Neural cell (in vitro differentiated cells): ENCODE measurements around the gene RASAL1. TPM values are rescaled to one million over a fixed set of nuclear protein-coding genes. Genes with fewer than 3 reads are reported as not detected.
"Not testable (repeated sequence)": the region's sequence is repeated elsewhere in the genome, so short reads cannot be mapped to it uniquely, and the experiment has no call there.

ENCODE experiments used
- H2AFZ ChIP-seq: fragments of 200-600, 300-800 bp; sonication (generic), shearing (Covaris generic); 2 replicates; pipeline ENCODE4 v1.6.0; 2014; ENCODE audit warnings: low read depth, mild to moderate bottlenecking, antibody characterized with exemption, low read length, moderate library complexity
- H3F3A ChIP-seq: fragments of 200-600 bp; shearing (Covaris generic); 2 replicates; pipeline ENCODE4 v1.6.1; 2016; ENCODE audit warnings: mild to moderate bottlenecking, moderate library complexity, mixed read lengths, antibody characterized with exemption, low read length; ENCODE audit not compliant: insufficient read depth, poor library complexity, severe bottlenecking
- H3K27ac ChIP-seq: fragments of 200-600, 300-800 bp; sonication (generic), shearing (Covaris generic); 2 replicates; pipeline ENCODE4 v1.5.1; 2014; ENCODE audit warnings: mild to moderate bottlenecking, low read length, moderate library complexity
- H3K27me3 ChIP-seq: fragments of 300-800, 200-600 bp; sonication (generic), shearing (Covaris generic); 2 replicates; pipeline ENCODE4 v1.6.0; 2014; ENCODE audit warnings: mild to moderate bottlenecking, low read depth, low read length, moderate library complexity; ENCODE audit not compliant: insufficient read depth
- H3K36me3 ChIP-seq: fragments of 300-800, 200-600 bp; sonication (generic), shearing (Covaris generic); 2 replicates; pipeline ENCODE4 v1.5.1; 2014; ENCODE audit warnings: mild to moderate bottlenecking, antibody characterized with exemption, low read length, moderate library complexity; ENCODE audit not compliant: insufficient read depth
- H3K4me2 ChIP-seq: fragments of 300-800, 200-600 bp; sonication (generic), shearing (Covaris generic); 2 replicates; pipeline ENCODE4 v1.6.0; 2014; ENCODE audit warnings: mild to moderate bottlenecking, low read length
- H3K4me3 ChIP-seq: fragments of 300-800, 200-600 bp; sonication (generic), shearing (Covaris generic); 2 replicates; pipeline ENCODE4 v1.5.1; 2014; ENCODE audit warnings: mild to moderate bottlenecking, low read length, moderate library complexity
- H3K79me2 ChIP-seq: fragments of 200-600 bp; shearing (Covaris generic); replicated peaks from 2 replicates; pipeline ENCODE4 v1.6.0; 2014; ENCODE audit warnings: mild to moderate bottlenecking, low read length, moderate library complexity; ENCODE audit not compliant: insufficient read depth
- H3K9ac ChIP-seq: fragments of 300-800, 200-600 bp; sonication (generic), shearing (Covaris generic); 2 replicates; pipeline ENCODE4 v1.6.1; 2016; ENCODE audit warnings: mild to moderate bottlenecking, low read length, mixed read lengths
- H3K9me2 ChIP-seq: fragments of 200-600 bp; shearing (Covaris generic); 2 replicates; pipeline ENCODE4 v1.6.1; 2016; ENCODE audit warnings: mild to moderate bottlenecking, low read length, mixed read lengths; ENCODE audit not compliant: insufficient read depth
- H3K9me3 ChIP-seq: fragments of 200-600, 300-800 bp; sonication (generic), shearing (Covaris generic); 2 replicates; pipeline ENCODE4 v1.6.1; 2016; ENCODE audit warnings: mild to moderate bottlenecking, mixed run types, low read length, moderate library complexity, mixed read lengths
- H4K20me1 ChIP-seq: fragments of 200-600 bp; shearing (Covaris generic); 2 replicates; pipeline ENCODE4 v1.6.1; 2016; ENCODE audit warnings: mild to moderate bottlenecking, mixed run types; ENCODE audit not compliant: insufficient read depth
- CTCF ChIP-seq: fragments of 450-650 bp; IDR thresholded peaks from 2 replicates; pipeline ENCODE4 v1.5.1; 2014; ENCODE audit warnings: antibody characterized with exemption, mild to moderate bottlenecking, moderate library complexity; ENCODE audit not compliant: poor library complexity, severe bottlenecking
- EP300 ChIP-seq: fragments of 450-650 bp; conservative IDR thresholded peaks from 2 replicates; pipeline ENCODE4 v1.6.1; 2014; ENCODE audit warnings: antibody characterized with exemption, mild to moderate bottlenecking, moderate library complexity; ENCODE audit not compliant: poor library complexity, severe bottlenecking
- EZH2 ChIP-seq: fragments of 200-600, 300-800 bp; shearing (Covaris generic), sonication (generic); IDR thresholded peaks from 2 replicates; pipeline ENCODE4 v1.6.1; 2014; ENCODE audit warnings: antibody characterized with exemption, low read length, borderline replicate concordance, mild to moderate bottlenecking; ENCODE audit not compliant: insufficient read depth, poor library complexity, severe bottlenecking
- MXI1 ChIP-seq: fragments of 450-650 bp; conservative IDR thresholded peaks from 2 replicates; pipeline ENCODE4 v1.6.1; 2014; ENCODE audit warnings: antibody characterized with exemption, mild to moderate bottlenecking; ENCODE audit not compliant: poor library complexity, severe bottlenecking
- POLR2AphosphoS5 ChIP-seq: IDR thresholded peaks from 2 replicates; pipeline ENCODE4 v1.6.1; 2012
- RAD21 ChIP-seq: fragments of 450-650 bp; conservative IDR thresholded peaks from 2 replicates; pipeline ENCODE4 v1.6.1; 2014; ENCODE audit warnings: antibody characterized with exemption, mild to moderate bottlenecking, moderate library complexity
- REST ChIP-seq: IDR thresholded peaks from 2 replicates; pipeline ENCODE4 v1.6.1; 2012; ENCODE audit warnings: borderline replicate concordance
- SMC3 ChIP-seq: fragments of 450-650 bp; conservative IDR thresholded peaks from 2 replicates; pipeline ENCODE4 v1.6.1; 2014; ENCODE audit warnings: antibody characterized with exemption, mild to moderate bottlenecking, moderate library complexity; ENCODE audit not compliant: poor library complexity
- TAF1 ChIP-seq: IDR thresholded peaks from 2 replicates; pipeline ENCODE4 v1.6.1; 2012; ENCODE audit warnings: low read depth
- polyA plus RNA-seq: library from polyadenylated mRNA; depleted of rRNA; stranded (reverse); fragments of >200 nt; gene quantifications from 2 replicates; pipeline ENCODE4 v1.2.3, GENCODE V29; 2014

The RASAL1 gene
- polyA plus RNA-seq, 1 donor from 2014 or later, result 0.15 TPM

- Histone ChIP-seq H2AFZ (no peak overlapping the region), H4K20me1 (no peaks in the 10 kb centered on the region), H3K9ac (no peak overlapping the region), H3K36me3 (no peaks in the 10 kb centered on the region), H3K4me3 (no peak overlapping the region), H3K9me2 (no peaks in the 10 kb centered on the region), H3K9me3 (no peaks in the 10 kb centered on the region), H3K27ac (no peak overlapping the region), H3K4me2 (no peak overlapping the region), H3K27me3 (no peaks in the 10 kb centered on the region), H3F3A (no peaks in the 10 kb centered on the region), H3K79me2 (no peaks in the 10 kb centered on the region)
- TF ChIP-seq SMC3, result no peak
Observed at GRCh38 chr12:113118142-113118541, 17.4 kb downstream of the RASAL1 start.

GRCh38 chr12:113117684-113118083 is 17.9 kb downstream of the RASAL1 start:
- H3F3A ChIP-seq, H3K27ac ChIP-seq: not testable (repeated sequence)

GRCh38 chr12:113116875-113117274 is 18.7 kb downstream of the RASAL1 start:
- no peaks in the 10 kb centered on the region for H3K9me3 ChIP-seq
- H3K9me2 ChIP-seq, result no peaks in the 10 kb centered on the region
- H3K9ac ChIP-seq, result no peak overlapping the region
- H2AFZ ChIP-seq, result no peak overlapping the region
- no peak overlapping the region for H3K27ac ChIP-seq
- H3K4me3 ChIP-seq, result no peak overlapping the region
- H4K20me1 ChIP-seq, result no peaks in the 10 kb centered on the region
- H3K4me2 ChIP-seq, result no peak overlapping the region
- no peaks in the 10 kb centered on the region for H3K36me3 ChIP-seq
- TF ChIP-seq SMC3 (no peak), TAF1 (no peak), CTCF (no peak), REST (no peak), RAD21 (no peak), MXI1 (no peak), EZH2 (no peak), EP300 (no peak), POLR2AphosphoS5 (no peak)
- no peaks in the 10 kb centered on the region for H3F3A ChIP-seq
- H3K79me2 ChIP-seq, result no peaks in the 10 kb centered on the region
- no peaks in the 10 kb centered on the region for H3K27me3 ChIP-seq

More at GRCh38 chr12:113117684-113118083, 17.9 kb downstream of the RASAL1 start:
- H2AFZ ChIP-seq, H3K9me2 ChIP-seq, H3K4me2 ChIP-seq, H3K9ac ChIP-seq, H4K20me1 ChIP-seq, H3K27me3 ChIP-seq, H3K9me3 ChIP-seq, H3K79me2 ChIP-seq, H3K36me3 ChIP-seq, H3K4me3 ChIP-seq: not testable (repeated sequence)
